Stimulated activated naive CD4-positive, alpha-beta T cell treated with Interleukin-2 at 50 U/mL for 16 hours (primary cell): ENCODE measurements around the gene MBP.

Experiments
- DNase-seq: peaks from one replicate; lab custom pipeline; 2025; lab: John Stamatoyannopoulos, UW

Gene MBP

GRCh38 chr18:77065221-77065981 lies 67.2 kb downstream of the MBP start:
- DNase-seq, result peak; percentile 52

GRCh38 chr18:77063260-77063659 lies 69.3 kb downstream of the MBP start:
- peak; percentile 80 for DNase-seq

- DNase-seq, result peak; percentile 62
Measured at GRCh38 chr18:77062518-77063003, 70.0 kb downstream of the MBP start.

GRCh38 chr18:77061946-77062517 lies 70.6 kb downstream of the MBP start:
- no peak for DNase-seq

- no peak for DNase-seq
Measured at GRCh38 chr18:77061281-77061945, 71.2 kb downstream of the MBP start.

GRCh38 chr18:77060151-77060550 lies 72.4 kb downstream of the MBP start:
- no peak for DNase-seq

GRCh38 chr18:77059294-77059916 lies 73.2 kb downstream of the MBP start:
- no peak for DNase-seq

GRCh38 chr18:77058290-77058835 lies 74.2 kb downstream of the MBP start:
- DNase-seq, result no peak

GRCh38 chr18:77057006-77057395 lies 75.6 kb downstream of the MBP start:
- no peak for DNase-seq

- DNase-seq, result no peak
Measured at GRCh38 chr18:77056344-77057005, 76.1 kb downstream of the MBP start.

GRCh38 chr18:77055429-77056300 lies 76.9 kb downstream of the MBP start:
- DNase-seq, result no peak

GRCh38 chr18:77054606-77055428 lies 77.8 kb downstream of the MBP start:
- peak; percentile 72 for DNase-seq

GRCh38 chr18:77054288-77054605 lies 78.3 kb downstream of the MBP start:
- DNase-seq, result no peak

GRCh38 chr18:77053616-77054287 lies 78.8 kb downstream of the MBP start:
- no peak for DNase-seq

GRCh38 chr18:77052983-77053309 lies 79.6 kb downstream of the MBP start:
- DNase-seq, result no peak

- no peak for DNase-seq
Measured at GRCh38 chr18:77052297-77052982, 80.1 kb downstream of the MBP start.

- DNase-seq, result no peak
Measured at GRCh38 chr18:77051581-77052296, 80.8 kb downstream of the MBP start.

GRCh38 chr18:77049938-77050337 lies 82.6 kb downstream of the MBP start:
- no peak for DNase-seq
